IPS-20b (cell line): Measurements from ENCODE around the gene OFD1.

Source experiments
- H3K27ac ChIP-seq: one replicate; pipeline ENCODE4 v1.5.1; 2013; ENCODE audit warnings: low read length
- H3K27me3 ChIP-seq: 2 replicates; pipeline ENCODE4 v1.6.1; 2013; ENCODE audit warnings: mild to moderate bottlenecking, low read length, inconsistent platforms; ENCODE audit not compliant: insufficient read depth
- H3K36me3 ChIP-seq: 2 replicates; pipeline ENCODE4 v1.6.1; 2013; ENCODE audit warnings: low read depth, mild to moderate bottlenecking, inconsistent platforms, low read length, moderate library complexity; ENCODE audit not compliant: insufficient read depth
- H3K4me1 ChIP-seq: 2 replicates; pipeline ENCODE4 v1.6.1; 2013; ENCODE audit warnings: mild to moderate bottlenecking, control low read depth, inconsistent platforms, low read length, moderate library complexity; ENCODE audit not compliant: insufficient read depth
- H3K4me3 ChIP-seq: 2 replicates; pipeline ENCODE4 v1.5.1; 2013; ENCODE audit warnings: mild to moderate bottlenecking, low read length, inconsistent platforms
- H3K9ac ChIP-seq: 2 replicates; pipeline ENCODE4 v1.6.1; 2013; ENCODE audit warnings: low read depth, mild to moderate bottlenecking, inconsistent platforms, low read length, moderate library complexity
- H3K9me3 ChIP-seq: 2 replicates; pipeline ENCODE4 v1.6.1; 2013; ENCODE audit warnings: mild to moderate bottlenecking, low read depth, low read length, inconsistent platforms; ENCODE audit not compliant: insufficient read depth

The OFD1 gene

GRCh38 chrX:13776387-13776786, 41.8 kb downstream of the OFD1 start:
- no peaks in the 10 kb centered on the region for H3K27me3 ChIP-seq
- H3K27ac ChIP-seq: no peak overlapping the region
- no peaks in the 10 kb centered on the region; the same call in 1 of the 2 replicates for H3K4me1 ChIP-seq
- H3K9me3 ChIP-seq: no peaks in the 10 kb centered on the region
- H3K36me3 ChIP-seq: peaks cover 77% of the 10 kb centered on the region
- no peak overlapping the region for H3K4me3 ChIP-seq
- H3K9ac ChIP-seq: no peak overlapping the region

GRCh38 chrX:13778916-13779315, 44.4 kb downstream of the OFD1 start:
- no peak overlapping the region for H3K27ac ChIP-seq
- no peaks in the 10 kb centered on the region for H3K9me3 ChIP-seq
- no peaks in the 10 kb centered on the region for H3K27me3 ChIP-seq
- H3K4me1 ChIP-seq: no peaks in the 10 kb centered on the region; the same call in 1 of the 2 replicates
- no peak overlapping the region for H3K4me3 ChIP-seq
- no peak overlapping the region for H3K9ac ChIP-seq
- peaks cover 74% of the 10 kb centered on the region for H3K36me3 ChIP-seq

- peaks cover 54% of the 10 kb centered on the region for H3K36me3 ChIP-seq
- H3K27me3 ChIP-seq: no peaks in the 10 kb centered on the region
- H3K9ac ChIP-seq: no peak overlapping the region
- no peak overlapping the region for H3K27ac ChIP-seq
- H3K4me3 ChIP-seq: no peak overlapping the region
- no peaks in the 10 kb centered on the region; the same call in 1 of the 2 replicates for H3K4me1 ChIP-seq
- H3K9me3 ChIP-seq: no peaks in the 10 kb centered on the region
These were observed 46.4 kb downstream of the OFD1 start for GRCh38 chrX:13780868-13781427.

- H3K36me3 ChIP-seq: peaks cover 25% of the 10 kb centered on the region; the same call in 1 of the 2 replicates
- no peak overlapping the region for H3K4me3 ChIP-seq
- peaks cover 5% of the 10 kb centered on the region for H3K4me1 ChIP-seq
- H3K9me3 ChIP-seq: no peaks in the 10 kb centered on the region
- no peak overlapping the region for H3K27ac ChIP-seq
- no peak overlapping the region for H3K9ac ChIP-seq
- no peaks in the 10 kb centered on the region for H3K27me3 ChIP-seq
These were observed 51.5 kb downstream of the OFD1 start for GRCh38 chrX:13786048-13786447.

- Histone ChIP-seq H3K36me3 (no peaks in the 10 kb centered on the region), H3K4me1 (peaks cover 5% of the 10 kb centered on the region; the same call in 1 of the 2 replicates), H3K27me3 (no peaks in the 10 kb centered on the region), H3K4me3 (no peak overlapping the region), H3K27ac (no peak overlapping the region), H3K9ac (no peak overlapping the region), H3K9me3 (no peaks in the 10 kb centered on the region)
These were observed 55.9 kb downstream of the OFD1 start for GRCh38 chrX:13790206-13791131.

- Histone ChIP-seq H3K27me3 (no peaks in the 10 kb centered on the region), H3K9me3 (no peaks in the 10 kb centered on the region), H3K27ac (no peak overlapping the region), H3K4me3 (no peak overlapping the region), H3K9ac (no peak overlapping the region), H3K36me3 (no peaks in the 10 kb centered on the region), H3K4me1 (peaks cover 5% of the 10 kb centered on the region; the same call in 1 of the 2 replicates)
These were observed 56.6 kb downstream of the OFD1 start for GRCh38 chrX:13791145-13791544.

DNA sequence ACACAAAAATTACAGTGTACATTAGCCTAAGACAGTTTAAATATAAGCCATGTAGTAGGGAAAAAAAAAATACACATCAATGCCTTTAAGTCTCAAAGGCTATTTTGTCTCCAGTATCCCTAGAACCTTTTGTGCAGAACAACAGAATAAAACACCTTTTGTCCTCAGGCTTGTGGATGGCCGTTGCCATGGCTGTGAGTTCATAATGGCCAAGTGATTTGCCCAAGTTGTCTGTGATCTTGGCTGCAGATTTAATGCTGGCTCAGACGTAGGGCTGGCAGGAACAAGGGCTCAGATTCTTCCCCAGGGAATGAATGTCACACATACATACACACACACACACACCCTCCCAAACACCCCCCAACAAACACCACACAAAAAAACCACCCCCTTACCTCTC, 57.0 kb downstream of the OFD1 start:
- Histone ChIP-seq H3K9me3 (no peaks in the 10 kb centered on the region), H3K4me3 (no peak overlapping the region), H3K9ac (no peak overlapping the region), H3K36me3 (no peaks in the 10 kb centered on the region), H3K27ac (no peak overlapping the region), H3K4me1 (peaks cover 5% of the 10 kb centered on the region; the same call in 1 of the 2 replicates), H3K27me3 (no peaks in the 10 kb centered on the region)

- Histone ChIP-seq H3K27me3 (no peaks in the 10 kb centered on the region), H3K36me3 (no peaks in the 10 kb centered on the region), H3K9me3 (no peaks in the 10 kb centered on the region), H3K4me3 (no peak overlapping the region), H3K9ac (no peak overlapping the region), H3K4me1 (peaks cover 5% of the 10 kb centered on the region; the same call in 1 of the 2 replicates), H3K27ac (no peak overlapping the region)
These were observed 59.3 kb downstream of the OFD1 start for GRCh38 chrX:13793897-13794296.

- H3K27ac ChIP-seq: no peak overlapping the region
- H3K36me3 ChIP-seq: no peaks in the 10 kb centered on the region
- no peak overlapping the region for H3K9ac ChIP-seq
- no peak overlapping the region for H3K4me3 ChIP-seq
- H3K4me1 ChIP-seq: peaks cover 5% of the 10 kb centered on the region; the same call in 1 of the 2 replicates
- no peaks in the 10 kb centered on the region for H3K27me3 ChIP-seq
- no peaks in the 10 kb centered on the region for H3K9me3 ChIP-seq
These were observed 59.9 kb downstream of the OFD1 start for GRCh38 chrX:13794417-13794816.

- Histone ChIP-seq H3K4me1 (no peaks in the 10 kb centered on the region; the same call in 1 of the 2 replicates), H3K27me3 (no peaks in the 10 kb centered on the region), H3K27ac (no peak overlapping the region), H3K36me3 (no peaks in the 10 kb centered on the region), H3K4me3 (no peak overlapping the region), H3K9ac (no peak overlapping the region), H3K9me3 (no peaks in the 10 kb centered on the region)
These were observed 63.0 kb downstream of the OFD1 start for GRCh38 chrX:13797512-13797911.

DNA sequence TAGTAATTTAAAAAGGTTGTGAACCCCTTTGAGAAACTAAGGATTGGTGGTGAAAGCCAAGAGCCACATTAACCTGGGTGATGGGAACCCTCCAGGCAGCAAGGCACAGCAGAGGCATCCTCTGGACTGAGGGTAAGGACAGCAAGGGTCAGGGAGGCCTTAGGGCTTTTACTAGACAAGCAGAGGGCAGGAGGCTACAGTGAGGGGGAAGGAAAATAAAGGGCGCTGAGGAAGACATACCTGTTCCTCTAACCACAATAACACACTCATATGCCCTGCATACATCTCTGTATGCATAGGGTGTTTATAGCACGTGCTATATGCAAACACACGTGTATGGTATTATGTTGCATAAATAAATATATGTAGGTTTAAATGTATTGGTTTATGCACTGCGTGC, 63.6 kb downstream of the OFD1 start:
- Histone ChIP-seq H3K4me1 (peaks cover 6% of the 10 kb centered on the region; the same call in 1 of the 2 replicates), H3K27me3 (no peaks in the 10 kb centered on the region), H3K9me3 (no peaks in the 10 kb centered on the region), H3K4me3 (no peak overlapping the region), H3K9ac (no peak overlapping the region), H3K36me3 (no peaks in the 10 kb centered on the region), H3K27ac (no peak overlapping the region)

GRCh38 chrX:13803116-13803515, 68.6 kb downstream of the OFD1 start:
- H3K4me3 ChIP-seq: no peak overlapping the region
- no peak overlapping the region for H3K9ac ChIP-seq
- no peak overlapping the region for H3K27ac ChIP-seq
- H3K36me3 ChIP-seq: no peaks in the 10 kb centered on the region
- H3K27me3 ChIP-seq: no peaks in the 10 kb centered on the region
- H3K9me3 ChIP-seq: no peaks in the 10 kb centered on the region
- H3K4me1 ChIP-seq: peaks cover 13% of the 10 kb centered on the region; the same call in 1 of the 2 replicates
